HL-60 (cell line): ENCODE measurements around the gene CIAO1.

Experiments
- POLR2AphosphoS5 ChIP-seq: IDR thresholded peaks from 2 replicates; pipeline ENCODE4 v1.6.1; 2012; ENCODE audit warnings: low read depth
- TF ChIP-seq, protein P1 (sequence below): IDR thresholded peaks from 2 replicates; pipeline ENCODE4 v1.6.1; 2012; ENCODE audit warnings: low read depth; ENCODE audit not compliant: insufficient replicate concordance
- TF ChIP-seq, protein P2 (sequence below): IDR thresholded peaks from one replicate; pipeline ENCODE4 v1.5.1; 2011; ENCODE audit warnings: low read length, control low read depth, inconsistent platforms; ENCODE audit not compliant: insufficient read depth

DNA sequence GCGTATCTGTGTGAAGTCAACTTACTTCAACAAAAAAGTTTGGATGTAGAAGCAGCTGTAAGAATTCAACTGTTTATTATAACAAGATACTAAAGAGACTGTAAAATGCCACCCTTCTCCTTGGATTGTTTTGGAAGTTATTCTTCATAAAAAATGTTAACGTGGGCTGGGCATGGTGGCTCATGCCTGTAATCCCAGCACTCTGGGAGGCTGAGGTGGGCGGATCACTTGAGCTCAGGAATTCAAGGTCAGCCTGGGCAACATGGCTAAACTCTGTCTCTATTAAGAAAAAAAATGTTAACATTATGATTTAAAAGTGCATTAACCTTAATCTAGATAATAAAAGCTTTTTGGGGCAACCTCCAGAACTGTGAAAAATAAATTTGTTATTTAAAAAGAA is 7.7 kb downstream of the CIAO1 start:
- TF ChIP-seq, protein P1, sequence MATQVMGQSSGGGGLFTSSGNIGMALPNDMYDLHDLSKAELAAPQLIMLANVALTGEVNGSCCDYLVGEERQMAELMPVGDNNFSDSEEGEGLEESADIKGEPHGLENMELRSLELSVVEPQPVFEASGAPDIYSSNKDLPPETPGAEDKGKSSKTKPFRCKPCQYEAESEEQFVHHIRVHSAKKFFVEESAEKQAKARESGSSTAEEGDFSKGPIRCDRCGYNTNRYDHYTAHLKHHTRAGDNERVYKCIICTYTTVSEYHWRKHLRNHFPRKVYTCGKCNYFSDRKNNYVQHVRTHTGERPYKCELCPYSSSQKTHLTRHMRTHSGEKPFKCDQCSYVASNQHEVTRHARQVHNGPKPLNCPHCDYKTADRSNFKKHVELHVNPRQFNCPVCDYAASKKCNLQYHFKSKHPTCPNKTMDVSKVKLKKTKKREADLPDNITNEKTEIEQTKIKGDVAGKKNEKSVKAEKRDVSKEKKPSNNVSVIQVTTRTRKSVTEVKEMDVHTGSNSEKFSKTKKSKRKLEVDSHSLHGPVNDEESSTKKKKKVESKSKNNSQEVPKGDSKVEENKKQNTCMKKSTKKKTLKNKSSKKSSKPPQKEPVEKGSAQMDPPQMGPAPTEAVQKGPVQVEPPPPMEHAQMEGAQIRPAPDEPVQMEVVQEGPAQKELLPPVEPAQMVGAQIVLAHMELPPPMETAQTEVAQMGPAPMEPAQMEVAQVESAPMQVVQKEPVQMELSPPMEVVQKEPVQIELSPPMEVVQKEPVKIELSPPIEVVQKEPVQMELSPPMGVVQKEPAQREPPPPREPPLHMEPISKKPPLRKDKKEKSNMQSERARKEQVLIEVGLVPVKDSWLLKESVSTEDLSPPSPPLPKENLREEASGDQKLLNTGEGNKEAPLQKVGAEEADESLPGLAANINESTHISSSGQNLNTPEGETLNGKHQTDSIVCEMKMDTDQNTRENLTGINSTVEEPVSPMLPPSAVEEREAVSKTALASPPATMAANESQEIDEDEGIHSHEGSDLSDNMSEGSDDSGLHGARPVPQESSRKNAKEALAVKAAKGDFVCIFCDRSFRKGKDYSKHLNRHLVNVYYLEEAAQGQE: no peak
- TF ChIP-seq, protein P2, sequence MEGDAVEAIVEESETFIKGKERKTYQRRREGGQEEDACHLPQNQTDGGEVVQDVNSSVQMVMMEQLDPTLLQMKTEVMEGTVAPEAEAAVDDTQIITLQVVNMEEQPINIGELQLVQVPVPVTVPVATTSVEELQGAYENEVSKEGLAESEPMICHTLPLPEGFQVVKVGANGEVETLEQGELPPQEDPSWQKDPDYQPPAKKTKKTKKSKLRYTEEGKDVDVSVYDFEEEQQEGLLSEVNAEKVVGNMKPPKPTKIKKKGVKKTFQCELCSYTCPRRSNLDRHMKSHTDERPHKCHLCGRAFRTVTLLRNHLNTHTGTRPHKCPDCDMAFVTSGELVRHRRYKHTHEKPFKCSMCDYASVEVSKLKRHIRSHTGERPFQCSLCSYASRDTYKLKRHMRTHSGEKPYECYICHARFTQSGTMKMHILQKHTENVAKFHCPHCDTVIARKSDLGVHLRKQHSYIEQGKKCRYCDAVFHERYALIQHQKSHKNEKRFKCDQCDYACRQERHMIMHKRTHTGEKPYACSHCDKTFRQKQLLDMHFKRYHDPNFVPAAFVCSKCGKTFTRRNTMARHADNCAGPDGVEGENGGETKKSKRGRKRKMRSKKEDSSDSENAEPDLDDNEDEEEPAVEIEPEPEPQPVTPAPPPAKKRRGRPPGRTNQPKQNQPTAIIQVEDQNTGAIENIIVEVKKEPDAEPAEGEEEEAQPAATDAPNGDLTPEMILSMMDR: no peak
- TF ChIP-seq POLR2AphosphoS5: no peak
